CD4-positive, alpha-beta T cell (primary cell): ENCODE results near the gene RASAL2. TPM values are rescaled to one million over a fixed set of nuclear protein-coding genes. Genes with fewer than 3 reads are reported as not detected.

Source experiments
- ATAC-seq: fragments of 200-7000 bp; cut with Tn5 transposase; one replicate; pipeline ENCODE4 v1.10.0; 2022; ENCODE audit warnings: mild to moderate bottlenecking; ENCODE audit not compliant: poor library complexity
- CTCF ChIA-PET: fragments of 350-600 bp; sonication (Branson Sonifier 250); formaldehyde crosslinking; loops from one replicate; lab custom pipeline; 2021; ENCODE audit warnings: antibody characterized with exemption, inconsistent platforms; lab: Charles Lee
- POLR2A ChIA-PET: fragments of 350-600 bp; sonication (Branson Sonifier 250); formaldehyde crosslinking; loops from one replicate; lab custom pipeline; 2021; ENCODE audit warnings: antibody characterized with exemption, inconsistent platforms; lab: Charles Lee
- DNase-seq, 14 experiments: peaks; one replicate each; pipeline ENCODE4 v3.0.0-alpha.2; 2013 to 2020; ENCODE audit warnings: mixed read lengths in 2 of 14
- H3K27ac ChIP-seq, 2 donors: one replicate each; pipeline versions ENCODE4 v1.5.1 to v1.7.0; 2013; ENCODE audit warnings: low read length in 2 of 2, low read depth in 1 of 2, mild to moderate bottlenecking in 1 of 2
- H3K27me3 ChIP-seq, 2 experiments: 1 replicate in 1 of 2; 2 replicates in 1 of 2; pipeline versions ENCODE4 v1.6.1 to v1.7.0; 2013; ENCODE audit warnings: low read length in 2 of 2, control low read depth in 1 of 2, mild to moderate bottlenecking in 1 of 2, moderate library complexity in 1 of 2; ENCODE audit not compliant: insufficient read depth in 2 of 2, control insufficient read depth in 1 of 2
- H3K36me3 ChIP-seq: one replicate; pipeline ENCODE4 v1.6.1; 2013; ENCODE audit warnings: low read length, control low read depth; ENCODE audit not compliant: insufficient read depth
- H3K4me1 ChIP-seq: one replicate; pipeline ENCODE4 v1.6.1; 2013; ENCODE audit warnings: low read length, control low read depth; ENCODE audit not compliant: insufficient read depth
- H3K4me3 ChIP-seq: one replicate; pipeline ENCODE4 v1.5.1; 2013; ENCODE audit warnings: mild to moderate bottlenecking, low read length, moderate library complexity
- H3K9me3 ChIP-seq, 2 experiments: 1 replicate in 1 of 2; 2 replicates in 1 of 2; pipeline versions ENCODE4 v1.6.1 to v1.7.0; 2013; ENCODE audit warnings: low read length in 2 of 2, mild to moderate bottlenecking in 2 of 2, control low read depth in 1 of 2, moderate library complexity in 1 of 2; ENCODE audit not compliant: control insufficient read depth in 1 of 2, insufficient read depth in 1 of 2
- H3K27ac Mint-ChIP-seq: one replicate; pipeline ENCODE4 v1.8.0; 2020; ENCODE audit warnings: mixed read lengths
- H3K27me3 Mint-ChIP-seq: one replicate; pipeline ENCODE4 v1.8.0; 2021; ENCODE audit warnings: mixed read lengths
- H3K36me3 Mint-ChIP-seq: one replicate; pipeline ENCODE4 v1.8.0; 2021; ENCODE audit warnings: low read depth, mixed read lengths
- H3K4me1 Mint-ChIP-seq: one replicate; pipeline ENCODE4 v1.8.0; 2021; ENCODE audit warnings: low read depth, mixed read lengths
- H3K4me3 Mint-ChIP-seq: one replicate; pipeline ENCODE4 v1.8.0; 2020; ENCODE audit warnings: mild to moderate bottlenecking, mixed read lengths
- H3K9me3 Mint-ChIP-seq: one replicate; pipeline ENCODE4 v1.8.0; 2020; ENCODE audit warnings: mixed read lengths
- intact Hi-C, 2 experiments: fragments of 100-400 bp; cut with DNase I in 1 of 2; cut with micrococcal nuclease in 1 of 2; formaldehyde crosslinking; loops; one replicate each; pipeline versions ENCODE4 v1.15.1 to v1.9.0; 2023 to 2025; cut with DNase I, micrococcal nuclease
- total RNA-seq, 174 experiments: library from RNA in 2 of 174; stranded (reverse) in 2 of 174; gene quantifications; one replicate each; pipeline ENCODE4 v1.2.3 and lab custom pipeline; 2021 to 2026
- TF ChIP-seq, protein P1 (sequence below): fragments of 200-600 bp; IDR thresholded peaks from one replicate; pipeline ENCODE4 v1.8.0; 2022; ENCODE audit warnings: antibody characterized with exemption, mild to moderate bottlenecking

Gene RASAL2
- total RNA-seq, 2 experiments from 2014 or later = 0.03 TPM; not detected in 1

DNA sequence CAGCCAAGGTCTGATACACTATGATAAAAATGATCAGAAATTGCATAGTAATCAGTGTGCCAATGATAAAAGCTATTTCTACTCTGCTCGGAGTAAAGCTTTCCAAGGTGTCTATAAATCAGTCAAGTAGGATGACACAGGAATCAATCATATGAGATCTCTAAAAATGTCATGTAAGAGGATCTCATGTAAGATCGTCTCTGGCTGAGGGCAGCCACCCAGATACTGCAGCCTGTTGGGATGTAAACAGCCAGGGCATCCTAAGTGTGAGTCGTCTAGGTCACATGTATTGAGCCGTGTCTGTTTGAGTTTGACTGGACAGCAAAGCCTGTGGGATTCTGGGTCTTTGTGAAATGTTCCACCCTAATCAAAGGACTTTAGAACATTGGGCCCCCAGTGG lies 416.3 kb downstream of the RASAL2 start:
- no peaks in the 10 kb centered on the region for H3K9me3 Mint-ChIP-seq
- CTCF ChIA-PET = no interaction called here
- ATAC-seq (no peak), DNase-seq (no peak)
- H3K36me3 Mint-ChIP-seq = no peaks in the 10 kb centered on the region
- Histone ChIP-seq H3K36me3 (no peaks in the 10 kb centered on the region), H3K9me3 (peaks cover 0 to 5% of the 10 kb centered on the region in 2 experiments), H3K27me3 (no peaks in the 10 kb centered on the region), H3K4me1 (peaks cover 2% of the 10 kb centered on the region), H3K4me3 (no peak overlapping the region), H3K27ac (no peak overlapping the region)
- TF ChIP-seq, protein P1, sequence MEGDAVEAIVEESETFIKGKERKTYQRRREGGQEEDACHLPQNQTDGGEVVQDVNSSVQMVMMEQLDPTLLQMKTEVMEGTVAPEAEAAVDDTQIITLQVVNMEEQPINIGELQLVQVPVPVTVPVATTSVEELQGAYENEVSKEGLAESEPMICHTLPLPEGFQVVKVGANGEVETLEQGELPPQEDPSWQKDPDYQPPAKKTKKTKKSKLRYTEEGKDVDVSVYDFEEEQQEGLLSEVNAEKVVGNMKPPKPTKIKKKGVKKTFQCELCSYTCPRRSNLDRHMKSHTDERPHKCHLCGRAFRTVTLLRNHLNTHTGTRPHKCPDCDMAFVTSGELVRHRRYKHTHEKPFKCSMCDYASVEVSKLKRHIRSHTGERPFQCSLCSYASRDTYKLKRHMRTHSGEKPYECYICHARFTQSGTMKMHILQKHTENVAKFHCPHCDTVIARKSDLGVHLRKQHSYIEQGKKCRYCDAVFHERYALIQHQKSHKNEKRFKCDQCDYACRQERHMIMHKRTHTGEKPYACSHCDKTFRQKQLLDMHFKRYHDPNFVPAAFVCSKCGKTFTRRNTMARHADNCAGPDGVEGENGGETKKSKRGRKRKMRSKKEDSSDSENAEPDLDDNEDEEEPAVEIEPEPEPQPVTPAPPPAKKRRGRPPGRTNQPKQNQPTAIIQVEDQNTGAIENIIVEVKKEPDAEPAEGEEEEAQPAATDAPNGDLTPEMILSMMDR = no peak
- no peak overlapping the region for H3K27ac Mint-ChIP-seq
- POLR2A ChIA-PET = no interaction called here
- intact Hi-C loops = no loop called here
- no peaks in the 10 kb centered on the region for H3K4me1 Mint-ChIP-seq
- H3K27me3 Mint-ChIP-seq = no peaks in the 10 kb centered on the region
- no peak overlapping the region for H3K4me3 Mint-ChIP-seq

- no peak for ATAC-seq
- H3K9me3 Mint-ChIP-seq = no peaks in the 10 kb centered on the region
- no peak for DNase-seq
- no peaks in the 10 kb centered on the region for H3K27me3 Mint-ChIP-seq
- H3K9me3 ChIP-seq = no peaks in the 10 kb centered on the region
- H3K4me3 Mint-ChIP-seq = no peak within 1 kb of the TSS
- TF ChIP-seq, protein P1 = no peak
- no peak within 1 kb of the TSS for H3K4me3 ChIP-seq
- no peaks in the 10 kb centered on the region for H3K4me1 Mint-ChIP-seq
- H3K4me1 ChIP-seq = no peaks in the 10 kb centered on the region
- H3K27ac ChIP-seq = no peak within 1 kb of the TSS
- no peaks in the 10 kb centered on the region for H3K36me3 ChIP-seq
- no peaks in the 10 kb centered on the region for H3K27me3 ChIP-seq
- H3K27ac Mint-ChIP-seq = no peak within 1 kb of the TSS
- CTCF ChIA-PET = no interaction called here
- H3K36me3 Mint-ChIP-seq = no peaks in the 10 kb centered on the region
- intact Hi-C loops = no loop called here
- POLR2A ChIA-PET = no interaction called here
Observed at GRCh38 chr1:178512566-178513277, 418.8 kb downstream of the RASAL2 start, which contains the start of gene TEX35. Gene TEX35, plus strand, starts transcription at chr1:178513109. Its CDS starts 80 bp downstream, at chr1:178513189.

DNA sequence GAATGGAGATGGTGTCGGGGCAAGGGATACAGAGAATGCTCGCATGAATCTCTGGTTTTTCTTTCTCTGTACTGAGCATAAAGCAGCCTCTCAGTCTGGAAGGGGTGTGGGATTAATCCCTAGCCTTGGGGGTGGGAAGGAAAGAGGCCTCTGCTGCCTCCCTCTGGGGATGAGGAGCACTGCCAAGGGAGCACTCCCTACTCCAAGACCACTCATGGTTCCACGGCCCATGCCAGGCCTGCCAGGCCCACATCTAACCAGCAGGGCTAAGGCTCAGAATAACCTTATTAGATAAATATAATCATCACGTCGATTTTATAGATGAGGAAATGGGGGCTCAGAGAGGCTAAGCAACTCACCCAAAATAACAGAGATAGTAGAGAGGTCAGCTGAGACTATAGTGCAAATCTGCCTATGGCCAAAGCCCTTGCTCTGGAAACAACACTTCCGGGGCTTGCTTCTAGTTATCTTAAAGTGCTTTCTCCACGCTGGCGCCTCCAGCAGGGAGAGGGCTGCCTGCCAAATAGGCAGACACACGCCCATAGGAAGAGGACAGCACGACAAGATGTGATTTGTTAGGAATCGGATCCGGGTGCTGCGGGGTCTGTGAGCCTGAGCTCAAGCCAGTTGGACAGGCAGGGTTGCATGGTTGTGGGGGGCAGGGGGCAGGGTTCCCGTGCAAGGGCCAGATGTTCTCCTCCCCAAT lies 419.5 kb downstream of the RASAL2 start:
- no peaks in the 10 kb centered on the region for H3K36me3 ChIP-seq
- TF ChIP-seq, protein P1 = no peak
- H3K36me3 Mint-ChIP-seq = no peaks in the 10 kb centered on the region
- no peak overlapping the region for H3K4me3 ChIP-seq
- ChIA-PET CTCF (no interaction called here), POLR2A (no interaction called here)
- no peaks in the 10 kb centered on the region for H3K9me3 ChIP-seq
- H3K27me3 ChIP-seq = no peaks in the 10 kb centered on the region
- H3K4me1 Mint-ChIP-seq = no peaks in the 10 kb centered on the region
- no peak overlapping the region for H3K4me3 Mint-ChIP-seq
- H3K27ac Mint-ChIP-seq = no peak overlapping the region
- DNase-seq (no peak), ATAC-seq (no peak)
- H3K9me3 Mint-ChIP-seq = no peaks in the 10 kb centered on the region
- H3K4me1 ChIP-seq = no peaks in the 10 kb centered on the region
- no peak overlapping the region for H3K27ac ChIP-seq
- H3K27me3 Mint-ChIP-seq = no peaks in the 10 kb centered on the region
- intact Hi-C loops = no loop called here
